Measurements from ENCODE around the gene HAUS5.
"Not testable (repeated sequence)": the region's sequence is repeated elsewhere in the genome, so short reads cannot be mapped to it uniquely, and the experiment has no call there.

The HAUS5 gene

DNA sequence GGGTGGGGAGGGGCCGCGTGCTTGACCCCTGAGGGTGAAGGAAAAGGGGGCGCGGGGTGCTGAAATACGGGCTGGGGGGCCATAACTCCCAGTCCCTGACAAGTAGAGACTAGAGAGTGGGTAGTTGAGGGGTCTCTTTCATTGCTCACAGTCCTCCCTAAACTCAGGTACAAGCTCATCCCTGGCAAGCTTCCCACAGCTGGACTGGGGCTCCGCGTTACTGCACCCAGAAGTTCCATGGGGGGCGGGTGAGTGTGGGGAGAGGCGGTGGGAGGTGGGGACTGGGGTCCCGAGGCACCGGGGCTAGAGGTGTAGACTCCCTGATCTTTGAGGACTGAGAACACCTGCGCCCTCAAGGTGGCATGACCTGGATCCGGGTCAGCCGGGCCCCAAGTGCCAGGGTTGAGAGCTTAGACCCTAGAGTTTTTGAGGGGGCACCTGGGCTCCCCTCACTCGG lies 30.3 kb downstream of the HAUS5 start:
- DNase-seq, result no peak

DNA sequence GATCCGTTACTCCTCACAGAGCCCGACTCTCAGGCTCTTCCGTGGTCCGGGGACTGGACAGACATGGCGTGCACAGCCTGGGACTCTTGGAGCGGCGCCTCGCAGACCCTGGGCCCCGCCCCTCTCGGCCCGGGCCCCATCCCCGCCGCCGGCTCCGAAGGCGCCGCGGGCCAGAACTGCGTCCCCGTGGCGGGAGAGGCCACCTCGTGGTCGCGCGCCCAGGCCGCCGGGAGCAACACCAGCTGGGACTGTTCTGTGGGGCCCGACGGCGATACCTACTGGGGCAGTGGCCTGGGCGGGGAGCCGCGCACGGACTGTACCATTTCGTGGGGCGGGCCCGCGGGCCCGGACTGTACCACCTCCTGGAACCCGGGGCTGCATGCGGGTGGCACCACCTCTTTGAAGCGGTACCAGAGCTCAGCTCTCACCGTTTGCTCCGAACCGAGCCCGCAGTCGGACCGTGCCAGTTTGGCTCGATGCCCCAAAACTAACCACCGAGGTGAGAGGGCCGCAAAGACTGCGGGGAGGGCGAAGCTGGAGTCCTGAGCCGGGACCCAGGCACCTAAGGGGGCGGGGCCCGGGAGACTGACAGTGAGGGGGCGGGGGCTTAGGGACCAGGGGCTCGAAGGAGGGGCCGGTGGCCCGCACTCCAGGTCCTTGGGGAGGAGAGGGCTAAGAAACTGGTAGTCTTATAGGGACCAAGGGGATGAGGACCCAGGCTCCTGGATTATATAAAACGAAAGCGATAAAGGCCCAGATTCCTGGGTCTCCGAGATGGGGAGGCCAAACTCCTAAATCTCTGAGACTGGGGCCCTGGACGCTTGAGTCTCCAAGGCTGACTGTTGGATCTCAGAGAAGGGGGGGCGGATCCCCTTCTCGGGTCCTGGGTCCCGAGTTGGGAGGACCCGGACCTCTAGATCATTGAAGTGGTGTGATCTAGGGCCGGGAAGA lies 31.0 kb downstream of the HAUS5 start:
- DNase-seq, result peak; percentile 97

- peak; percentile 84 for DNase-seq
Measured at GRCh38 chr19:35644206-35644986, 31.9 kb downstream of the HAUS5 start.

DNA sequence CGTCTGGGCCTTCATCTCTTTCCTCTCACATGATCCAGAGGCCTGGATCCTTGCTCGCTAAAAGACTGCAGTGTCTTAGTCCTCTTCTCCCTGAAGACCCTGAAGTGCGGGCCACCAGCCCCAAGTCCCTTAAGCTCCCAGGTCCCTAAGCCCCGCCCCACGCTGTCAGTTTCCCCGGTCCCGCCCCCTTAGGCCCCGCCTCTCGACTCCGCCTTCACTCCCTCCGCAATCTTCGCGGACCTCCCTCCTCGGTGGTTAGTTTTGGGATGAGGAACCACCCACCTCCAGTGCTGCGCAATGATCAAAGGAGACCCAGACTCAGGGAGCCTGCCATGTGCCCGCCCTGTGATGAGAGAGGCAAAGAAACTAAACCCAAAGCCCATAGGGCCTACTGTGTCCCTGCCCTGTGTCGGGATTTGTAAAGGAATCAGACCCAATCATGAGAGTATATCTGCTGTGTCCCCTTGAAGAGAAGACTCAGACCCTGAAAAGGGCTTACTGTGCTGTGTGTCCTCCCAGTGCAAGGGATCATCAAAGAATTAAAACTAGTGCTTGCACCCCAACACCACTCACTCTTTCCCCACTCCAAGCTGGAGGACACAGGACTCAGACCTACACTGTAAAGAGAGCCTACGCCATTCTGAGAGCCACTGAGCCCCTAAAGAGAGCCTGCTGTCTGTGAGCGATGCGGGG lies 32.6 kb downstream of the HAUS5 start:
- no peak for DNase-seq

- no peak for DNase-seq
Measured at GRCh38 chr19:35645680-35646511, 33.4 kb downstream of the HAUS5 start.

DNA sequence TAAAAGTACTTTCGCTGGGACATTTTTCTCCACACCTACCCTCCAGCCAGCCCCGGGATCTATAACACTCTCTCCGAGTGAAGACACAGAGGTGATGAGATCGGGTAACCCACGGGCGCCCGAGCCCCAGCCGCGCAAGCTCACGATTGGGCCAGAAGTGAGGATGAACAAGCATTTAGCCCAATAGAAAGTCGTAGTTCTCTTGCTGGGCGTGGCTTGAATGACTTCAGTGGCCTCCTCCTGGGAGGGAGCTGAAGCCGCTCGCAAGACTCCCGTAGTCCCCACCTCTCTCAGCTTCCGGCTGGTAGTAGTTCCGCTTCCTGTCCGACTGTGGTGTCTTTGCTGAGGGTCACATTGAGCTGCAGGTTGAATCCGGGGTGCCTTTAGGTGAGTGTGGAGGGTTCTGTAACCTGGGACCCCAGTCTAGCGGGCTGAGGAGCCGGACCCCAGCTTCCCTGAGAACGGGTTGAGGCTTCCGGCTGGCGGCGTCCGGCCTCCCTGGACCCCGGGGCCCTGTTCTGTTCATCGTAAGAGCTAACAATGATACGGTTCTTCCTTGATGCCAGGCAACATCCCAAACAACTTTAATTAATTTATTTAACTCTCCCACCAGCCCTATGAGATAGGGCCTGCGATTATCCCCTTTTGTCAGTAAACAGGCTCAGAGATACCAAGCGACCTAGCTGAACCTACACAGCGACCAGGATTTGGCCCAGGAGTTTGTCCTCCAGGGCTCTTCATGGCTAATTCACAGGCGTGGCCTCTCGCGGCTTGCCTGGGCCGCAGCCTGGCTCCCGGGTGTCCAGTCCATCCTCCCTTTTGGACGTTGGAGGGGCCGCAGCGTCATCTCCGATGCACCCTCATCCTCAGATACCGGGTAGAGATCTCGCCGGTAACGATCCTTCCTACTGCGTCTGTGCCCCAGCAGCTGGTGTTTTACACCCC lies 35.8 kb downstream of the HAUS5 start, which contains the start of gene COX6B1:
Gene COX6B1 (plus strand): TSS at position 307 of the 945 bp plus-strand sequence. CDS start 2,921 bp downstream, outside the sequence.
- DNase-seq, result peak; percentile 78

GRCh38 chr19:35650581-35650980 lies 38.0 kb downstream of the HAUS5 start:
- no peak for DNase-seq

DNA sequence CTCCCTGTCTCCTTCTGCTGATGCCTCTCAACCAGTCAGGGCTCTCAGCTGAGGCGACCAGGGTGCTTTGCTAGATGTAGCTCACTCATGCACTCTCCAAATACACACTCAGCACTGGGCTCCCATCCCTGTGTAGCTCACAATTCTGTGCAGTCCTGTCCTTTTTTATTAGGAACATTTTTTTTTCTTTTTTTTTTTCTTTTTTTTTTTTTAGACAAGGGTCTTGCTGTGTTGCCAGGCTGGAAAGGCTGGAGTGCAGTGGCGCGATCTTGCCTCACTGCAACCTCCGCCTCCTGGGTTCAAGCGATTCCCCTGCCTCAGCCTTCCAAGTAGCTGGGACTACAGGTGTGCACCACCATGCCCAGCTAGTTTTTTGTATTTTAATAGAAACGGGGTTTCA lies 42.3 kb downstream of the HAUS5 start:
- not testable (repeated sequence) for DNase-seq

DNA sequence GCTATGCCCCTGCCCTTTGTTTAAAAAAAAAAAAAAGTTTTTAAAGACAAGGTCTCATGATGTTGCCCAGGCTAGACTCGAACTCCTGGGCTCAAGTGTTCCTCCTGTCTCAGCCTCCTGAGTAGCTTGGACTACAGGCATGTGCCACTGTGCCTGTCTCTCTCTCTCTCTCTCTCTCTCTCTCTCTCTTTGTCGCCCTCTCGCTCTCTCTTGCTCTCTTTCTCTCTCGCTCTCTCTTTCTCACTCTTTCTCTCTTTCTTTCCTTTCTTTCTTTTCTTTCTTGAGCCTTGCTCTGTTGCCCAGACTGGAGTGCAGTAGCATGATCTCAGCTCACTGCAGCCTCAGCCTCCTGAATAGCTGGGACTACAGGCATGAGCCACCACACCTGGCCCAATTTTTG lies 43.1 kb downstream of the HAUS5 start:
- DNase-seq, result no peak

- no peak for DNase-seq
Measured at GRCh38 chr19:35656700-35657099, 44.2 kb downstream of the HAUS5 start.

DNA sequence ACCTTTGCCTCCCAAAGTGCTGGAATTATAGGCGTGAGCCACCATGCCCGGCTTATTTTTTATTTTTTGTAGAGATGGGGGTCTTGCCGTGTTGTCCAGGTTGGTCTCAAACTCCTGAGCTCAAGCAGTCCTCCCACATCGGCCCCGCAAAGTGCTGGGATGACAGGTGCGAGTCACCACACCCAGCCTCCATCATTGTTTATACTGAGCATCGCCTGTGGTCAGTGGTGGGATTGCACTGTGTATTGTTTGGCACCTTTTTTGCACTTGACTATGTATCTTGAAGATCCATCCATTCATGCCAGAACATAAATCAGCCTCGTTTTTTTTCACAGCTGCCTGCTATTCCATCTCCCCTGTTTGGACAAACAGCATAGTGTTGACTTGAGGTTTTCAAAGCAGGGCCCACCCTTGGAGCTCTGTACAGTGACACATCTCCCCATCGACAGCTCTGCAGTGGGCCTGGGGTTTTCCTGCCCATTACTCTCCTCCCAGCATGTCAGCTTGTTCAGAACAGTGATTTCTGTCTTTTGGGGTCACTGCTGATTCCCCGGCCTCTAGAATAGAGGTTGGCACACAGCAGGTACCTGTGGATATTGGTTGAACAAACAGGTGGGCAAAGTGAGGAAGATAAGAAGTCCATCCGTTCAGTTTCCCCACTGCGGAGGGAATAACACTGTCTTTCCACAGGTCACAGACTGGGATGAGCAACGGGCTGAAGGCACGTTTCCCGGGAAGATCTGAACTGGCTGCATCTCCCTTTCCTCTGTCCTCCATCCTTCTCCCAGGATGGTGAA lies 45.6 kb downstream of the HAUS5 start:
- DNase-seq, result no peak

- no peak for DNase-seq
Measured at GRCh38 chr19:35661995-35662340, 49.4 kb downstream of the HAUS5 start.

- no peak for DNase-seq
Measured at GRCh38 chr19:35663981-35664380, 51.4 kb downstream of the HAUS5 start.

DNA sequence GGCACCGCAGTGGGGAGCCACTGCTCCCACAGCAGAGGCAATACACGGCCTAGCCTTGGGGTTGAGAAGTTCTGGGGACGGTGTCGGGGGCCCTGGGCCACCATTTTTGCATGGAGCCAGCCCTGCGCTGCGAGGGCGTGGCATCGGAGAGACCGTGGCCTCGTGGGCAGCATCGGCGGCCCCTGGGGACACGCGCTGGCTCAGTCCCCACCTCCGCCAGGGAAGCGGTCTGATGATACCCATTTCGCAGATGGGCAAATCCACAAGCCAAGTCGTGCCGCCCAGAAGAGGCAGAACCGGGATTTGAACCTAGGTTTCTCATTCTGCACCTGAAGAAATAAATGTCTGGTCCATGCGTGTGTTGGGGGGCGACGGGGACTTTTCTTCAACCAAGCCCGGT lies 52.6 kb downstream of the HAUS5 start:
- DNase-seq, result no peak

GRCh38 chr19:35665604-35666003 lies 53.1 kb downstream of the HAUS5 start:
- no peak for DNase-seq

- no peak for DNase-seq
Measured at GRCh38 chr19:35666251-35666913, 53.8 kb downstream of the HAUS5 start, which contains the start of gene UPK1A. Gene UPK1A (plus strand): TSS chr19:35666517. CDS start chr19:35666813, 296 bp downstream.

DNA sequence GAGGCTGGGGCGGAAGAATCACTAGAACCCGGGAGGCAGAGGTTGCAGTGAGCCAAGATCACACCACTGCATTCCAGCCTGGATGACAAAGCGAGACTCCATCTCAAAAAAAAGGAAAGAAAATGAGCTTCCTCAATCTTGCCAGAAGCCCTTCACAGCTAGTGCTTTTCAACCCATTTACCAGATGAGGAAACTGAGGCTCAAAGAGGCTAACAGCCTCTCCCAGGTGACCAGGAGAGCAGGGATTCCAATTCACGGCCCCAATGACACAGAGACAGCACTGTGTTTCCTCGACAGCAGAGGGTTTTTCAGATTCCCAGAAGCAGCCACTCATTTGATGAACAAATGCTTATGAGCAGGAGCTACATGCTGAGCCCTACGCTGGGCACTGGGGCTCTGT lies 57.0 kb downstream of the HAUS5 start:
- no peak for DNase-seq

GRCh38 chr19:35669974-35670373 lies 57.4 kb downstream of the HAUS5 start:
- DNase-seq, result no peak

- DNase-seq, result no peak
Measured at GRCh38 chr19:35670686-35671085, 58.2 kb downstream of the HAUS5 start.

Data from right kidney (tissue), 1 donor.